Gastrocnemius medialis (tissue), 4 donors: ENCODE results near the gene CYGB. TPM values are rescaled to one million over a fixed set of nuclear protein-coding genes. Genes with fewer than 3 reads are reported as not detected.

ENCODE experiments used
- ATAC-seq, 2 donors: fragments of 150-250 bp; one replicate each; pipeline ENCODE4 v1.9.1; 2016
- DNase-seq, 2 donors: peaks; one replicate each; pipeline ENCODE4 v3.0.0-alpha.2; 2019
- H3K27ac ChIP-seq, 4 donors: fragments of 200-600 bp; sonication (generic); 1 replicate in 1 of 4; 2 replicates in 3 of 4; pipeline ENCODE4 v1.5.1; 2016 to 2018; ENCODE audit warnings: mild to moderate bottlenecking in 2 of 4, moderate library complexity in 1 of 4
- H3K27me3 ChIP-seq, 3 donors: fragments of 200-600 bp; sonication (generic) in 2 of 3; 1 replicate in 1 of 3; 2 replicates in 2 of 3; pipeline versions ENCODE4 v1.5.1 to v1.6.0; 2016 to 2019; ENCODE audit warnings: mild to moderate bottlenecking in 1 of 3, moderate library complexity in 1 of 3
- H3K36me3 ChIP-seq, 2 donors: fragments of 200-600 bp; sonication (generic) in 1 of 2; one replicate each; pipeline ENCODE4 v1.5.1; 2017 to 2018
- H3K4me1 ChIP-seq, 2 donors: fragments of 200-600 bp; sonication (generic) in 1 of 2; one replicate each; pipeline ENCODE4 v1.5.1; 2016 to 2017; ENCODE audit warnings: mild to moderate bottlenecking in 2 of 2
- H3K4me3 ChIP-seq, 4 donors: fragments of 200-600 bp; sonication (generic) in 3 of 4; 1 replicate in 1 of 4; 2 replicates in 3 of 4; pipeline ENCODE4 v1.5.1; 2016 to 2019; ENCODE audit warnings: mild to moderate bottlenecking in 2 of 4
- H3K9me3 ChIP-seq, 3 donors: fragments of 200-600 bp; sonication (generic) in 2 of 3; 1 replicate in 1 of 3; 2 replicates in 2 of 3; pipeline ENCODE4 v1.5.1; 2016 to 2019
- CTCF ChIP-seq, 5 experiments: fragments of 450-650 bp in 3 of 5; fragments of 200-600 bp in 2 of 5; sonication (generic) in 2 of 5; IDR thresholded peaks in 4 of 5; conservative IDR thresholded peaks in 1 of 5; 1 replicate in 4 of 5; 2 replicates in 1 of 5; pipeline ENCODE4 v1.5.1; 2016 to 2019; ENCODE audit warnings: antibody characterized with exemption in 5 of 5, mild to moderate bottlenecking in 3 of 5, moderate library complexity in 3 of 5
- POLR2A ChIP-seq, 2 donors: fragments of 450-650 bp; IDR thresholded peaks; one replicate each; pipeline ENCODE4 v1.6.1; 2017; ENCODE audit warnings: antibody characterized with exemption in 2 of 2, mild to moderate bottlenecking in 2 of 2, moderate library complexity in 2 of 2
- in situ Hi-C, 4 donors: fragments of 200-750 bp; cut with MboI; loops; one replicate each; pipeline versions ENCODE4 v1.15.0 to v1.8.0; 2017; ENCODE audit warnings: low sequenced_read_pairs in 4 of 4
- intact Hi-C: fragments of 100-400 bp; cut with DNase I; formaldehyde crosslinking; loops from one replicate; pipeline ENCODE4 v1.15.1; 2023; ENCODE audit warnings: low total_unique reads
- total RNA-seq, 4 donors: library from RNA; depleted of rRNA; stranded (reverse); fragments of >200 nt; gene quantifications; one replicate each; pipeline versions ENCODE4 v1.1.0 to v1.2.3, GENCODE V29; 2016

The CYGB gene
- total RNA-seq, 4 donors from 2014 or later: 8.1 to 19.7 (median 10.6) TPM

DNA sequence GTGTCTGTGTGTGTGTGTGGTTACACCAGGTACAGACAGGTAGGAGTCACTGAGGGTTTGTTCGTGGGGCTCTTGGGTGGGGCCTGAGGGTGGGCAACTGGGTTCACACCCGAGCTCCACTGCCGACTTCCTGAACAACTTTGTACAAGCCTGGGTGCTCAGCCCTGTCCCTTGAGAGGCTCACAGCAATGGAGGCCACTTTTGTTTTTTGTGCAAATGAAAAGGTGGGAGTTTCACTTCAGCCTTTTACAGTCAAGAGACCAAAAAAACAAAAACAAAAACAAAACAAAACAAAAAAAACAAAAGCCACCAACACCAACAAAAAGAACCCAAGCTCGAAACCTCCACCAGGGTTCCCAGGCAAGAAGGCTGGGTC lies 38.6 kb downstream of the CYGB start:
- TF ChIP-seq CTCF (IDR thresholded peaks at IDR 0.05 in 4 of 5, conservative IDR thresholded peaks at IDR 0.05 in 1 of 5) (no peak), POLR2A (IDR thresholded peaks at IDR 0.05) (no peak)
- Histone ChIP-seq H3K27ac (peak overlapping the region; percentile 90 to 94 (median 92)), H3K9me3 (no peaks in the 10 kb centered on the region), H3K4me1 (peaks cover 48 to 49% of the 10 kb centered on the region in 2 donors), H3K36me3 (no peaks in the 10 kb centered on the region), H3K27me3 (no peaks in the 10 kb centered on the region), H3K4me3 (peak overlapping the region; percentile 4 to 71 (median 33))
- ATAC-seq: no peak
- no peak for DNase-seq
- intact Hi-C loops: loop anchor here (2.0 kb wide), 1 partner anchor 46 kb away; the partner anchor contains the start of gene UBE2O
- in situ Hi-C loops: no loop called here

DNA sequence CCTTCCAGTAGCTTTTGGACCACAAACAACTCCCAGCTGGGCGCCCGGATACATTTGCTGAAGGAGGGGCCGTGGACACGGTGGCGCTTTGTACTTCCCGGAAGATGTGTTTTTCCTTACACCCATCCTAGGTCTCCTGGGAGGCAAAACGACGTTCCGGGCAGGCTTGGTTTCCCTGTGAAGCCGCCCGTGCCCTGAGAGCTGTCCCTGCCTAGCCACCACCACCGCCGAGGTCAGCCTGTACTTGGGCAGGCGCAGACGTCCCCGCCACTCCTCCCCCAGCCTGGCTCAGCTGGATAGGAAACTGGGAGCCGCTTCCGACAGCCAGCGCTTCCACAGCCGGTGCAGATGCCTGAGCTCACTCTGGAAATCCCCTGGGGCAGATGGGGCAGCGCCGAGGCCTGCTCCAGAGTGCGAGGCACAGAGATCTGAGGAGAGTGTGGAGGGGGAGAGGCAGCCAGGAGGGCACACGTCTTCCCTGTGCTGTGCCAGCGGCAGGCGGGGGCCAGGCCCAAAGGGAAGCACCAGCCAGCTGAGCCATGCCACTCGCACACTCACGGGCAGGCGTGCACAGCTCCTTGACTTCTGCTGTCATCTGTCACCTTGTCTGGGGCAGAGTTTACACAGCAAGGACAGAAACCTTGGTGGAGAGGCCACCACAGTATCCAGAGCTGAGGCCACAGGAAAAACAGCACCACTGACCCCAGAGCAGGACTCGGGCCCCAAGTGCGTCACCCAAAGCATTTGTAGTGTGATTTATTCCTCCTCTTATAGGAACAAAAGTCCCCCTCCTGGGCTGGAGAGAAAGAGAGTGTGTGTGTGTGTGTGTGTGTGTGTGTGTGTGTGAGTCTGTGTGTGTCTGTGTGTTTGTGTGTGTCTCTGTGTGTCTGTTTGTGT lies 39.3 kb downstream of the CYGB start:
- intact Hi-C loops (loop anchor here (2.0 kb wide), 1 partner anchor 45 kb away; the partner anchor contains the start of gene UBE2O), in situ Hi-C loops (no loop called here)
- Histone ChIP-seq H3K36me3 (no peaks in the 10 kb centered on the region), H3K9me3 (no peaks in the 10 kb centered on the region), H3K27me3 (no peaks in the 10 kb centered on the region), H3K27ac (peak overlapping the region; percentile 90 to 94 (median 92)), H3K4me3 (peak overlapping the region; percentile 18 to 47 (median 38)), H3K4me1 (peaks cover 50 to 56% of the 10 kb centered on the region in 2 donors)
- TF ChIP-seq CTCF (IDR thresholded peaks at IDR 0.05 in 4 of 5, conservative IDR thresholded peaks at IDR 0.05 in 1 of 5) (no peak), POLR2A (IDR thresholded peaks at IDR 0.05) (peak; percentile 41 to 43)
- DNase-seq (peak; percentile 74 to 84), ATAC-seq (peak; percentile 55 to 57)

- DNase-seq (no peak), ATAC-seq (no peak)
- H3K27ac ChIP-seq: peak overlapping the region; percentile 90 to 94 (median 92)
- in situ Hi-C loops: no loop called here
- H3K4me3 ChIP-seq: peak overlapping the region; percentile 18 to 47 (median 38)
- H3K36me3 ChIP-seq: no peaks in the 10 kb centered on the region
- intact Hi-C loops: no loop called here
- peaks cover 51 to 61% of the 10 kb centered on the region in 2 donors for H3K4me1 ChIP-seq
- no peaks in the 10 kb centered on the region for H3K9me3 ChIP-seq
- TF ChIP-seq CTCF (IDR thresholded peaks at IDR 0.05 in 4 of 5, conservative IDR thresholded peaks at IDR 0.05 in 1 of 5) (no peak), POLR2A (IDR thresholded peaks at IDR 0.05) (no peak)
- no peaks in the 10 kb centered on the region for H3K27me3 ChIP-seq
Observed at GRCh38 chr17:76497699-76497978, 39.9 kb downstream of the CYGB start.

GRCh38 chr17:76496464-76496863 lies 41.0 kb downstream of the CYGB start:
- ATAC-seq (no peak), DNase-seq (no peak)
- in situ Hi-C loops: no loop called here
- no peaks in the 10 kb centered on the region for H3K9me3 ChIP-seq
- no peaks in the 10 kb centered on the region for H3K27me3 ChIP-seq
- H3K36me3 ChIP-seq: no peaks in the 10 kb centered on the region
- no peak overlapping the region for H3K4me3 ChIP-seq
- peak overlapping the region in 2 of 4 donors; percentile 93 to 94 for H3K27ac ChIP-seq
- peaks cover 46 to 58% of the 10 kb centered on the region in 2 donors for H3K4me1 ChIP-seq
- TF ChIP-seq POLR2A (IDR thresholded peaks at IDR 0.05): no peak
- no peak for TF ChIP-seq CTCF (IDR thresholded peaks at IDR 0.05 in 4 of 5, conservative IDR thresholded peaks at IDR 0.05 in 1 of 5)
- intact Hi-C loops: no loop called here
